Caco-2 (cell line): Measurements from ENCODE around the gene TOR2A. TPM values are rescaled to one million over a fixed set of nuclear protein-coding genes. Genes with fewer than 3 reads are reported as not detected.

Source experiments
- BruUV-seq: library from RNA; stranded (reverse); fragments of 400-500 nt; replicated peaks from 2 replicates; lab custom pipeline; 2021; lab: Mats Ljungman, UMichigan
- CTCF ChIA-PET: fragments of 300-600 bp; sonication (Branson Sonifier 250); formaldehyde crosslinking; loops from one replicate; lab custom pipeline; 2022; ENCODE audit warnings: antibody characterized with exemption; lab: Charles Lee
- POLR2A ChIA-PET: fragments of 300-600 bp; sonication (Branson Sonifier 250); formaldehyde crosslinking; loops from one replicate; lab custom pipeline; 2022; ENCODE audit warnings: antibody characterized with exemption; lab: Charles Lee
- DNase-seq, 2 experiments: peaks; one replicate each; pipeline versions ENCODE4 v3.0.0 to v3.0.0-alpha.2; 2020 to 2022
- H3K27me3 ChIP-seq: replicated peaks from 2 replicates; pipeline ENCODE4 v1.6.0; 2011; ENCODE audit warnings: low read length; ENCODE audit not compliant: control insufficient read depth, insufficient read depth
- H3K36me3 ChIP-seq: 2 replicates; pipeline ENCODE4 v1.5.1; 2011; ENCODE audit warnings: low read length; ENCODE audit not compliant: control insufficient read depth, insufficient read depth
- H3K4me1 ChIP-seq: fragments of 250-450 bp; sonication (Bioruptor Pico); 2 replicates; pipeline ENCODE4 v1.5.1; 2020; ENCODE audit warnings: mild to moderate bottlenecking
- H3K4me3 ChIP-seq: 2 replicates; pipeline ENCODE4 v1.5.1; 2011; ENCODE audit warnings: low read depth, mild to moderate bottlenecking, control low read depth, low read length
- H3K9me3 ChIP-seq: fragments of 250-450 bp; sonication (Bioruptor Pico); 2 replicates; pipeline ENCODE4 v1.5.1; 2020; ENCODE audit warnings: mild to moderate bottlenecking, moderate library complexity
- H3K27ac Mint-ChIP-seq: one replicate; pipeline ENCODE4 v1.8.0; 2022; ENCODE audit warnings: mixed read lengths; ENCODE audit not compliant: unreplicated experiment
- H3K27me3 Mint-ChIP-seq: one replicate; pipeline ENCODE4 v1.8.0; 2022; ENCODE audit warnings: mixed read lengths; ENCODE audit not compliant: insufficient read depth, unreplicated experiment
- H3K36me3 Mint-ChIP-seq: one replicate; pipeline ENCODE4 v1.8.0; 2022; ENCODE audit warnings: mild to moderate bottlenecking, mixed read lengths; ENCODE audit not compliant: insufficient read depth, unreplicated experiment
- H3K4me1 Mint-ChIP-seq: one replicate; pipeline ENCODE4 v1.8.0; 2022; ENCODE audit warnings: low read depth, mixed read lengths; ENCODE audit not compliant: unreplicated experiment
- H3K4me3 Mint-ChIP-seq: one replicate; pipeline ENCODE4 v1.8.0; 2022; ENCODE audit warnings: mild to moderate bottlenecking, moderate library complexity, mixed read lengths; ENCODE audit not compliant: unreplicated experiment
- H3K9me3 Mint-ChIP-seq: one replicate; pipeline ENCODE4 v1.8.0; 2022; ENCODE audit warnings: mixed read lengths; ENCODE audit not compliant: unreplicated experiment
- intact Hi-C: fragments of 100-400 bp; cut with micrococcal nuclease; formaldehyde crosslinking; loops from one replicate; pipeline ENCODE4 v1.10.0; 2022; ENCODE audit not compliant: unreplicated experiment
- total RNA-seq: library from RNA; stranded (reverse); gene quantifications from 2 replicates; pipeline ENCODE4 v1.2.3, GENCODE V29; 2022
- TF ChIP-seq, protein P1 (sequence below), 2 experiments: fragments of 200-600 bp in 1 of 2; IDR thresholded peaks; 1 replicate in 1 of 2; 2 replicates in 1 of 2; pipeline versions ENCODE4 v1.5.1 to v1.8.0; 2011 to 2022; ENCODE audit warnings: antibody characterized with exemption in 1 of 2, control low read depth in 1 of 2, inconsistent platforms in 1 of 2, low read depth in 1 of 2, low read length in 1 of 2, mild to moderate bottlenecking in 1 of 2, moderate library complexity in 1 of 2; ENCODE audit not compliant: insufficient read depth in 1 of 2, severe bottlenecking in 1 of 2, unreplicated experiment in 1 of 2

The TOR2A gene
- total RNA-seq, 1 experiment from 2014 or later = 12.9 TPM

DNA sequence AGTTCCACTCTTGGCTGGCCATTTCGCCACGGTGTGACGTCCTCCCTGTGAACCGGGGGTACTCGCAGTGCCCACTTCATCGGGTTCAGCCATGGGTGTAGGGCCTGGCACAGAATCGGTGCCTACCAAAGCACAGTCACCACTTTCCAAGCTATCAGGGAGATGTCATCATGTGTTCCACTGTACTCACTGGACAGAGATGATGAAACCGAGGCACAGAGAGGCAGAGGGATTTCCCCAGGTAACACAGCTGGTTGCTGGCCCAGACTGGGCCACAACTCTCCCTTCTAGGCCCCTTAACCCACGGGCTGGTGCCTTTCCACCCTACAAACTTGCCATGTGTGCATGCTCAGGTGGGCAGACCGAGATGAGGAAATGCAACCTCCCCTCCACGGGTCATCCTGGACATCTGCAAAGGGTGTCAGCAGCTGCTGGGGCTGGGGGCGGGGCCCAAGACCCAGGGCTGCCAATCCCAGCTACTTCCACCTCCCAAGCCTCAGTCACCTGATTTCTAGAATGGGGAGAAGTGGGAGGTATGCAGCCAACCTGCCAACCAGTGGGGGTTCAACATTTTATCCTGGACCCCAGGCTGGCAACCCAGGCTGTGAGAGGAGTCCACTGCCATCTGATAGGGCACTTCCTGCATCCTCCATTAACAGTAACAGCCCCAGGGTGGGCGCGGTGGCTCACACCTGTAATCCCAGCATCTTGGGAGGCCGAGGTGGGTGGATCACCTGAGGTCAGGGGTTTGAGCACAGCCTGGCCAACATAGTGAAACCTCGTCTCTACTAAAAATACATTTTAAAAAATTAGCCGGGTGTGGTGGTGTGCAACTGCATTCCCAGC is 44.3 kb upstream of the TOR2A start:
- TF ChIP-seq, protein P1, sequence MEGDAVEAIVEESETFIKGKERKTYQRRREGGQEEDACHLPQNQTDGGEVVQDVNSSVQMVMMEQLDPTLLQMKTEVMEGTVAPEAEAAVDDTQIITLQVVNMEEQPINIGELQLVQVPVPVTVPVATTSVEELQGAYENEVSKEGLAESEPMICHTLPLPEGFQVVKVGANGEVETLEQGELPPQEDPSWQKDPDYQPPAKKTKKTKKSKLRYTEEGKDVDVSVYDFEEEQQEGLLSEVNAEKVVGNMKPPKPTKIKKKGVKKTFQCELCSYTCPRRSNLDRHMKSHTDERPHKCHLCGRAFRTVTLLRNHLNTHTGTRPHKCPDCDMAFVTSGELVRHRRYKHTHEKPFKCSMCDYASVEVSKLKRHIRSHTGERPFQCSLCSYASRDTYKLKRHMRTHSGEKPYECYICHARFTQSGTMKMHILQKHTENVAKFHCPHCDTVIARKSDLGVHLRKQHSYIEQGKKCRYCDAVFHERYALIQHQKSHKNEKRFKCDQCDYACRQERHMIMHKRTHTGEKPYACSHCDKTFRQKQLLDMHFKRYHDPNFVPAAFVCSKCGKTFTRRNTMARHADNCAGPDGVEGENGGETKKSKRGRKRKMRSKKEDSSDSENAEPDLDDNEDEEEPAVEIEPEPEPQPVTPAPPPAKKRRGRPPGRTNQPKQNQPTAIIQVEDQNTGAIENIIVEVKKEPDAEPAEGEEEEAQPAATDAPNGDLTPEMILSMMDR (IDR thresholded peaks at IDR 0.05; ENCODE audit: insufficient read depth in 1 of 2, low read depth in 1 of 2, low read length in 1 of 2, severe bottlenecking in 1 of 2, unreplicated experiment in 1 of 2) = no peak
- Histone ChIP-seq H3K27me3 (no peaks in the 10 kb centered on the region), H3K4me1 (no peaks in the 10 kb centered on the region), H3K4me3 (no peak overlapping the region), H3K36me3 (no peaks in the 10 kb centered on the region), H3K9me3 (no peaks in the 10 kb centered on the region)
- intact Hi-C loops = no loop called here
- Mint-ChIP-seq H3K27ac (no peak overlapping the region), H3K9me3 (no peaks in the 10 kb centered on the region), H3K36me3 (no peaks in the 10 kb centered on the region), H3K27me3 (no peaks in the 10 kb centered on the region), H3K4me3 (no peak overlapping the region), H3K4me1 (no peaks in the 10 kb centered on the region)
- ChIA-PET CTCF (interaction anchor here (0.5 to 1.1 kb wide), 2 partner anchors 8 to 91 kb away, joined by 3 read pairs; no protein-coding TSS in a partner anchor), POLR2A (no interaction called here)
- no peak for DNase-seq
- BruUV-seq = no TSS peak

DNA sequence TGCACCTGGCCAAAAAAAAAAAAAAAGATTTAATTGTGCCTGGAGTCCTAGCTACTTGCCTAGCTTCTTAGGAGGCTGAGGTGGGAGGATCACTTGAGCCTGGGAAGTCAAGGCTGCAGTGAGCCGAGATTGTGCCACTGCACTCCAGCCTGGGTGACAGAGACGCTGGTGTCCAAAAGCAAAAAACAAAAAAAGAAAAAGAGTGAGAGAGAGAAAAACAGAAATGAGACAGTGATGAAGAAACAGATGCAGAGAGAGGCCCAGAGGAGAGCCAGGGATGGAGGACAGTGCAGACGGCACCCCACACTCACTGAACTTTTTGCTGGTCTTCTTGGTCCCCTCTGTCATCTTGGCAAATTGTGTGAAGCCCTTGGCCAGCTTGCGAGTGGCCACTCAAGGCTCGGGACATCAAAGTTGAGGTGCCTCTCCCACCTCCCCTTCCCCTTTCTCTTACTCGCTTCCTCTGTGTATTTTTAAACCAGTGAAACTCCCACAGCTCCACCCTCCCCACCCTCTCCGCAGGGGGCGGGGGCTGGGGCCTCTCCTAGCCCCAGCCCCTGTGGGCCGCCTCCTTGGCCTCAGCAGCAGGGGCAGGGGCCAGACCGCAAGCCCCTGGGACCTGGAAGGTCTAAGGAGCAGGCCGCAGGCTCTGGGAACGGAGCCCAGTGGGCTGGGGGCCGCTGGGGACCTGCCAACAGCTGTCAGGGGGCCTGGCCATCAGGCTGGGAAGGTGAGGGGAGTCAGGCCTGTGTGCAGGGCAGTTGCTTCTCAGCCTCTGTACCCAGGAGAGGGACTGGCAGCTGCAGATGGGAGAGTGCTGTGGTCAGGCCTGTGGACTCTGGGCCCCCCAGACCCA is 43.4 kb upstream of the TOR2A start, which contains the start of gene SH2D3C:
Gene SH2D3C, minus strand, starts transcription at position 387 of the 856 bp plus-strand sequence. Its CDS starts 39 bp downstream, at position 348.
- TF ChIP-seq, protein P1 (IDR thresholded peaks at IDR 0.05; ENCODE audit: insufficient read depth in 1 of 2, low read depth in 1 of 2, low read length in 1 of 2, severe bottlenecking in 1 of 2, unreplicated experiment in 1 of 2) = no peak
- Mint-ChIP-seq H3K27me3 (peaks cover 3% of the 10 kb centered on the region), H3K36me3 (no peaks in the 10 kb centered on the region), H3K9me3 (no peaks in the 10 kb centered on the region), H3K27ac (no peak within 1 kb of the TSS), H3K4me3 (no peak within 1 kb of the TSS), H3K4me1 (no peaks in the 10 kb centered on the region)
- CTCF ChIA-PET = interaction anchor here (1.1 kb wide), 1 partner anchor 7 kb away, joined by 3 read pairs; no protein-coding TSS in a partner anchor
- no TSS peak for BruUV-seq
- DNase-seq = no peak
- intact Hi-C loops = no loop called here
- no peak within 1 kb of the TSS for H3K4me3 ChIP-seq
- H3K4me1 ChIP-seq = no peaks in the 10 kb centered on the region
- H3K9me3 ChIP-seq = no peaks in the 10 kb centered on the region
- H3K27me3 ChIP-seq = no peaks in the 10 kb centered on the region
- no peaks in the 10 kb centered on the region for H3K36me3 ChIP-seq
- POLR2A ChIA-PET = no interaction called here

DNA sequence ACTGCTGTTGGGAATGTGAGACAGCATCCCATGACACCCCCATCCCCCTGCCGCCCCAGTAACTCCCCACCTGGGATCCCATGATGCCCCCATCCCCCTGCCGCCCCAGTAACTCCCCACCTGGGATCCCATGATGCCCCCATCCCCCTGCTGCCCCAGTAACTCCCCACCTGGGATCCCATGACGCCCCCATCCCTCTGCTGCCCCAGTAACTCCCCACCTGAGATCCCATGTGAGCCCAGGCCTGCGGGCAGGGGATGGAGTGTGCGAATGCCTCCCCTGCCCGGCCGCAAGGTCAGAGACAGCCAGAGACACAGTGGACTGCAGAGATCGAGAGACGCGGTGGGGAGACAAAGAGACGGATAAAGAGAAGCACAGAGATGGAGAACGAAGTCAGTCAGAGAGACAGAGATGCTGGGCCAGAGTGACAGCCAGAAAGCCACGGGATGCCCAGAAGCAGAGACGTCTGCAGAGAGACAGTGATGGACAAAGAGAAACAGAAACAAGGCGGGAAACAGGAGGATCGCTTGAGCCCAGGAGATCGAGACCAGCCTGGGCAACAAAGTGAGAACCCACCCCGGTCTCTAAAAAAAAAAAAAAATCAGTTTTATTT is 42.4 kb upstream of the TOR2A start:
- POLR2A ChIA-PET = no interaction called here
- BruUV-seq = no TSS peak
- CTCF ChIA-PET = no interaction called here
- no peaks in the 10 kb centered on the region for H3K27me3 ChIP-seq
- no peaks in the 10 kb centered on the region for H3K4me1 Mint-ChIP-seq
- no peaks in the 10 kb centered on the region for H3K36me3 ChIP-seq
- no peak overlapping the region for H3K4me3 Mint-ChIP-seq
- no peak overlapping the region for H3K27ac Mint-ChIP-seq
- H3K36me3 Mint-ChIP-seq = no peaks in the 10 kb centered on the region
- no peak overlapping the region for H3K4me3 ChIP-seq
- H3K9me3 ChIP-seq = no peaks in the 10 kb centered on the region
- no peak for DNase-seq
- peaks cover 3% of the 10 kb centered on the region for H3K27me3 Mint-ChIP-seq
- no peaks in the 10 kb centered on the region for H3K4me1 ChIP-seq
- no peaks in the 10 kb centered on the region for H3K9me3 Mint-ChIP-seq
- TF ChIP-seq, protein P1 (IDR thresholded peaks at IDR 0.05; ENCODE audit: insufficient read depth in 1 of 2, low read depth in 1 of 2, low read length in 1 of 2, severe bottlenecking in 1 of 2, unreplicated experiment in 1 of 2) = no peak
- intact Hi-C loops = no loop called here
